GM19240 (cell line): ENCODE measurements around the gene CTNNBL1.

ENCODE experiments used
- DNase-seq: peaks from one replicate; pipeline ENCODE4 v3.0.0; 2011; ENCODE audit warnings: low spot score; ENCODE audit not compliant: insufficient read length

Gene CTNNBL1

DNA sequence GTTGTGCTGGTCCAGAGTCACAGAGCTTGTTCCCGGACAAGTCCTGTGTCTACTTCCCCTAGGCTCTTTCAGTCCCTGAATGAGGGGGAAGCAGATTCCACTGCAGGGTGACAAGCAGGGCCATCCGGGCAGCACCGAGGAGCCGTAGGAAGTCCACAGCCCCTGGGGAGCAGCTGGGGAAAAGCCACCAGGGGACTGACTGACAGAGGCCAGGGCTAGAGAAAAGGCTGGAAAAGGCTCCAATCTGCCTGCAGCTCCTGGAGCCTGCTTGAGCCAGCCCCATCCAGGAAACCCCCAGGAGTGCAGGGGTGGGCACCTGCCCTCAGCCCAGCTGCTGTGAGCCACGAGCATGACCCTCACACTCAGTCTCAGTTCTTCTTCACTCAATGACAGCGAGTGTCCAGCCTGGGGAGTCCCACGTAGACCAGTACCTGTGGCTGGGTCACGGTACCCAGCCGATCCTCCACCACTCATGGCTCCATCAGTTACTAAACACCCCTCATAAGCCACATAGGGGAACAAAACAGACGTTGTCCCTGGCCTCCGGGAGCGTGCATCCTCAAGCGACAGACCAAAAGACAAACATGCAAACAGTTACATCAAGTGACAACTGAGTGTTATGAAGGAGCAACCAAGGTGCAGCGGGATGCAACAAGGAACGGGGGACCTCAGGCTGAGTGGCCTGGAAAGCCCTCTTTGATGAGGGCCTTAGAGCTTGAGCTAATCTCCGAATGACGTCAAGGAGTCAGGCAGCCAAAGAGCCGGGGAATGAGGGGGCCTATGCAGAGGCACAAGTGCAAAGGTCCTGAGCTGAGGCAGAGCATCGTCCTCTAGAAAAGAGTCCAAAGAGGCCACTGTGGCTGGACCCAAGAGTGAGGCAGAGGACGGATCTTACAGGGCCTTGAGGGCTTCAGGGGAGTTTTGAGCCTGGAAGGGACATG lies 184.3 kb downstream of the CTNNBL1 start:
- DNase-seq: no peak

DNA sequence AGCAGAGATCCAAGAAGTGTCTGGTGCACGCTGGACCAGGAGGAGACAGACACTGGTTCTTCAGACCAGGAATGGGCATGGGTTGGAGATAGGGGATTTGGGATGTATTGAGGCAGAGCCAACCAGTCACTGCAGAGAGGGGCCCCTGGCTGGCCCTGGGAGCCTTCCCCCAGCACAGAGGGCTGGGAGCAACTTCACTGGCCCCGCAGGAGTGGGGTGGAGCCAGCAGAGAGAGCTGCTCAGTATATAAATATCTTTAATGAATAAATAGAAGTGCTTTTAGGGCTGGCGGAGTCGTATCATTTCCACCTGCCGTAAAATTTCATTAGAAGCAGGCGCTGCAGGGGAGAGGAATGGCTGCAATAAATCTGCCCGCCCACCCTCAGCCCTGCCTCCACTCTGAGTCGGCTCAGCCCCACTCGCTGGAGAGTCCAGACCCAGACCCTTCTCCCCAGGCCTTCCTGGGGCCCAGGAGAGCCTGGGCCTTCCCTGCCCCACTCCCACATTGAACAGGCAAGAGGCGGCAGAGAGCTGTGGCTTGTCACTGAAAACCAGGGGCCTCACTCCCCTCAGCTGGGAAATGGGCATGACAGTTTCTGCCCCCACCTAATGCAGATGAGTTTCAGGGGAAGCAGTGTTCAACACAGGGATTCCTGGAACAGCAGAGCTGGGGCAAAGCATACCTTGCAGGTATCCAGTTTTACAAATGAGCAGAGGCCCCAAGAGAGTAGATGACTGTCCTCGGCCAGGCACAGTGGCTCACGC lies 185.2 kb downstream of the CTNNBL1 start:
- DNase-seq: no peak

DNA sequence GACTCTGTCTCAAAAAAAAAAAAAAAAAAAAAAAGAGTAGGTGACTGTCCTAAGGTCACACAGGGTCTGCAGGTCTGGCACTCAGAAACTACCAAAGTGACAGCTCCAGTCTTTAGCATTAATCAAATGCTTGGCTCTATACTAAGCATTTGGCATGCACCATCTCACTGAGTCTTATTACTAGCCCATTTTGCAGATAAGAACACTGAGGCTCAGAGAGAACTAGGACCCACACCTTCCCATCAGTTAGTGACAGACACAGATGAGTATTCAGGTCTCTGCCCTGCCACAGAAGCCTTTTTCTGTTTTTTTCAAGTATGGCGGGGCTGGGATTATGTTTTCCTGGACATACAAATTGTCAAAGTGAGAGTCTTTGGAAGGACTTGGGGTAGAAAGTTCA lies 186.0 kb downstream of the CTNNBL1 start:
- DNase-seq: no peak

DNA sequence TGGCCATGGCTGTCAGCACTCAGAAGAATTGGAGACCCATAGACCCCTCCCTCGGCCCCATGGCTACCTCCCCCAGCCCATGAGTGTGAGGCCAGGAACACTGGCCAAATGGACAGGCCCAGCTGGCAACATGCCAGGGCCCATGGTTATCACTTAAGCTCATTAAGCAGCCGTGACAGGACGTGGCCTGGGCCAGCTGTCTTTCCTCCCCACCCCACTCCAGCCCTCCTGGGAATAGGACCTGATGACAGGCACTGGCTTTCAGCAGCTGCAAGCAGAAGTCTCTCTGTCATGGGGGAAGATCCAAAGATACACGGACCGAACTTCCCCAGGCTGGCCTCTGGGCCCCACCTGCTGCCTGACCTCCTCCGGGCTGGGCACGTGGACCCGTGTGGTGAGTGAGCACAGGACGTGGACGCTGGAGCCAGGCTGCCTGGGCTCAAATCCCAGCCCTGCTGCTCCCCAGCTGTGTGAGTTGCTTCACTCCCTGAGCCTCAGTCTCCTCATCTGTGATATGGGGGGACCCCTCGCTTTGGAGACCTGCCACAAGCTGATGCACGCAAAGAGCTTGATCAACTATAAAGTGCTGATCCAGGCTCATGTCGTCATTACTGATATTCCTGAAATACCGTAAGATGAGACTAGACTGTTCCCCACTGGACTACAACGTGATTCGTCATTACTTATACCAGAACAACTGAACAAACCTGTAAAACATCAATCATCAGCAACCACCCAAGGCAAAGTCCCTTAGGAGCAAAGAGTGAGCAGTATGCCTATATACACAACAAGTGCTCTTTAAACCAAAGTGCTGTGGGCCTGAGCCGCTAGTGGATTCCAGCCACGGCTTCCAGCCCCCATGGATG lies 187.1 kb downstream of the CTNNBL1 start:
- DNase-seq: no peak

DNA sequence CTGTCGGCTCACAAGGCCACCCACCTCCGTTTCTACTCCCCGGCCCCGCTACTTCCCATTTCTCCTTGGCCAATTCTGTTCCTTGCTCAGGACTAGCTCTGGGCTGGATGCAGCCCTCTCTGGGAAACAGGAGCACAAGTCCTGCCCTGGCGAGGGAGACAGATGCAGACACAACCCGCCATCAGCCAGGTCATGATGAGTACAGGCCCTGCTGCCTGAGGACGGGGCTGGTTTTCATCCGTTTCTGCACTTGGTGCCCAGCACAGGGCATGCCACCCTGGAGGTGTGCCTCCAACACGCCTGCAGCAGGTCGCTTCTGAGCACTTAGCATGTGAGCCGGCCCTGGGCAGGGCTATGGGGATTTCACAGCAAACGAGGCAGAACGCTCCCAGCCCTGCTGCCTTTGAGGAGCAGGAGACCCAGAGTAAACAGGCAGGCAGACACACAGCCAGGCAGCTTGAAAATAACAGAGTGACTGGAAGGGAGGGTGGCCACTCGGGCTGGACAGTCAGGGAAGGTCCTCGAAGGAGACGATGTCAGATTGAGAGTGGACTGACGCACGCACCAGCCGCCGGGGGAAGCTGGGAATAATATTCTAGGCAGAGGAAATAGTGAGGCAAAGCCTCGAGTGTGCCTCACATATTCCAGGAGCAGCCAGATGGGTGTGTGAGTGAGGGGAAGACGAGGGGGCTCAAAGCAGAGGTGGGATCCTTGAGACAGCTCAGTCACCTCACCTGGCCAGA lies 187.9 kb downstream of the CTNNBL1 start:
- no peak for DNase-seq

DNA sequence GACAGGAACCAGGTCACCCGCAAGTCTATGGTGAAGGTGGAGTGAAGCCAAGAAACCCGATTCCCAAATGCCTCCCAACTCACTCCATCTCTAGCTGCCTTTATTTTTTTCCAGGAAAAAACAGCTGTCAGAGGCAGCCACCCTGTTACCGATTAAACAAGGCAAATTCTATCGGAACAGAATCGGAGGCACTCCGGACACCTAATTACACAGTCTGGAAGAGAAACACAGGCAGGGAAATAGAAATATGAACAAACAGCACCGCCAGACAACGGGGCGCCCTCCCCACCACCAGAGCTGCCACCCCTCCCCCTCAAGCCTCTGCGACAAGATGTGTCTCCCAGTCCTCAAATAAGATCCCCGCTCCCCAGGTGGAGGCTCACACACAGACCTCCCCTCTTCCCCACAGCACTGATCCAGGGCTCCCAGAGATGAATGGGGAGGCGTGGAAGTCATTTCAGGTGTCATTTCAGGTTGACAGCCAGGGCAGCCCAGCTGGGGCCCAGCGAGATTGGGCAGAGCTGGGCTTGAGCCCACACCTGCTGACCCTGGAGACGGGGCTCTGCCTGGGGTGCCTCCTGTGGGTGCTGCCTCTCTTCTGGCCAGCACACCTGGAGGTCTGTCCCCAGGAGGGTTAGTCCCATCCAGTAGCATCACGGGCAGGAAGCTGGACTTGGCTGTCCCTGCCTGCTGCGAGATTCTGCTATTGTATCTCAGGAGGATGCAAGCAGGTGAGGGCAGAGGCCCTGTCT lies 189.3 kb downstream of the CTNNBL1 start:
- DNase-seq: no peak

DNA sequence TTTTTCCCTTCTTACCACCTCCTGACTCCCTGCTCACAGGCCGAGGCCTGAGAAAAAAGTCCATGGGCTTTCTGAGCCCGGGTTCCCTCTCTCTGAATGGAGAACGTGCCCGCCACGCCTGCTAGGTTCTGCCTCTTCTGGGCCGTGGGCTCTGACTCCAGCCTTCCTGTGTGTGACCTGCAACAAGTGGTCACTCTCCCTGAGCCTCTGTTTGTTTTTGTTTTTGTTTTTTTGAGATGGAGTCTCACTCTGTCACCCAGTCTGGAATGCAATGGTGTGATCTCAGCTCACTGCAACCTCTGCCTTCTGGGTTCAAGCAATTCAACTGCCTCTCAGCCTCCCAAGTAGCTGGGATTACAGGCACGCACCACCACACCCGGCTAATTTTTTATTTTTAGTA lies 191.2 kb downstream of the CTNNBL1 start:
- no peak for DNase-seq

DNA sequence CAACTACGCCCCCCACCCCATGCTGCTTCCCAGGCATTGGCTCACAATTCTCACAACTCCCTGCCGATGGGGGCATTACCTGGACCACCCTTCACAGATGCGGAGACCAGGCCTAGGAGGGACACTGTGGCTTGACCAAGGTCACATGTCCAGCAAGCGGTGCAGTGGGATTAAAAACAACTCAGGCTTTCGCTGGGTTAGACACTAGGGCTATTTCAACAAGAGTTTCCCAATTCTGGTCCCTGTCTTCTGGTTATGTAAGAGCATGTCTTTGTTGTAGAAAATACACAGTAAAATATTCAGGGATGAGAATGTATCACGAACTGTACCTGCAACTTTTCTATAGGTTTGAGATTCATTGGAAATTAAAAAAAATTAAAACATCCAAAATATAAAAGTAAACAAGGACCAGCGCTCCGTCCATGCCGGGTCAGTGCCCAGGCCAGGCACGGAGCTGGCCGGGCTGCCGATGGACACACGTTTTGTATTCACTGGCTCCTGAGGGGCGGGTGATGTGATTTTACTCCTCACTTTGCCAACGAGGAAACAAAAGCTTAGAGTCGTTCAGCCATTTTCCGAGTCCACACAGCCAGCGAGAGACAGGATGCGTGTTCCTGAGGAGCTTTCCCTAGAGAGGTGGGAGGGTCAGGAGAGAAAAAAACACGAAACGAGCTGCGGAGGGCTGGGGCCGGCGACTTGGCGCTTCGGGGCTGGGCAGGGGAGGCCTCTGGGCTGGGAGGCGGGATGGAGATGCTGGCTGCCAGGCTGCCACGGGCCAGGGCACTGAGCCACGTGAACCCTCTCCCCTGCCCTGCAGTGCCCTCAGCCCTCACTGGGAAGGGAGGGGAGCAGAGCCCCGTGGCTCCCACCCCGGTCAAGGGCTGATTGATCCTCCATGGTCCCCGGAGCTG lies 192.0 kb downstream of the CTNNBL1 start:
- DNase-seq: no peak

DNA sequence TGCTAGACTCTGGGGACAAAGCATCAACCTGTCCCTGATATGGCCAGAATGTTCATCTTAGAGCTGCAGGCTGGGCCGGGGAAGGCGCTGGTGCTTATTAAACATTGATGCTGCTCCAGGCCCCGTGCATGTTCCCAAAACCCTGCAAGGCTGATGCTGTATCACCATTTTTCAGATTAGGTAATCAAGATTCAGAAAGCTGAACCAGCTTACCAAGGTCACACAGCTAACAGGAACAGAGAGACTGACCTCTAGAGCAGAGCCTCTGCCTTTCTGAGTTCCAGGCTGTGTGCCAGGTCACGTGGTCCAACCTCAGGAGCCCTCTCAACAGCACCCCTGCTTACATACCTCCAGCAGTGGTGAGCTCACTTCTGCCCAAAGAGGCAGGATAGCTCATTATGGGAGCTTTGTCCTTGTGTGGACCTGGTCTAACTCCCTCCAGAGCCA lies 193.0 kb downstream of the CTNNBL1 start:
- DNase-seq: no peak

DNA sequence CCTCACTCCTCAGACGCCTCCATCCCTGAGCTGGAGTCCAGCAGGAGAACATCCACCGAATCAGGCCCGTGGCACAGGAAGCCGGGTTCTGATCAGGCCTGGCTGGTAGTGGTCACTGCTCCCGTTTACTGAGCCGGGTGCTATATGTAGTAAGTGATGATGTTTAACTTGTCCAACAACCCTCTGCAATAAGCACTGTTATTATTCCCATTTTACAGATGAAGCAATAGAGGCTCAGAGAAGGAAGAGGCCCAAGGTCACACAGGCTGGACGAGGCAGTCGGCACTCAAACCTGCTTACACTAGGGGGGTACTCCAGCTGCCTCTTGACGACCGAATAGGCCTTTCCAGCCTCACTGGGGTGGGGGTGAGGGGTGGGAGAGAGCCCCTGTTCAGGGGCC lies 194.8 kb downstream of the CTNNBL1 start:
- DNase-seq: no peak

DNA sequence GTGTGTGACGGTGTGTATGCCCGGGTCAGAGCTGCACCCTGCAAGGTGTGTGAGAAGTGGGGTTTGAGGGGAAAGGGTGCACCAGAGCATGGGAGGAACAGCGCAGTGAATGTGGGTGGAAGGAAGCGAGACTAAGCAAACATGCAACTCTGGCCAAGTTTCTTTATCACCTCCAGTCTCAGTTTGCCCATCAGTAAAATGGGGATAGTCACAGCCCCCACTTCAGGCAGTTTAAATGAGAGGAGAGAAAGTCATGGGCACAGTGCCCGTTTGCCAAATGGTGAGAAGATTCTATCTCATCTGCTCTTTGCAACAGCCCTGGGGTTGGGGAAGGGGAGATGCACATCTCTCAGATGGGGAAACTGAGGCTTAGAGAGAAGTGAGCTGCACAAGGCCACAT lies 196.3 kb downstream of the CTNNBL1 start:
- no peak for DNase-seq

DNA sequence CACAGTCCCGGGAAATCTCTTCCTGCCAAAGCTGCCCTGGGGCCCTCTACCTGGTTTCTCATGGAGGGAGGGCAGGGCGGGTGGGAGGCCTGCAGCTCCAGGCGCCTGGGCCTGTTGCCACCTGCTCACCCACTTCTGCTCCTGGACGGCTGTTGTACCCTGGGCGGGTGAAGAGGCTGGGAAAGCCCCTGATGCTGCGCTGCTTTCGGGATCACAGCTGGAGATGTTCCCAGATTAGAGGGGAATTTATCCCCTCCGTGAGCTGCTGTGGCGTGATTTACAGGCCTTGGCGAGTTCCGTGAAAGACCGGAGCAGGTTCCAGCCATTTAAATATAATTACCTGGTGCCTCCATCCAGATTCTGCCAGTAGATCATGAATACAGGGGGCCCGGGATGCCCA lies 196.8 kb downstream of the CTNNBL1 start:
- DNase-seq: no peak

DNA sequence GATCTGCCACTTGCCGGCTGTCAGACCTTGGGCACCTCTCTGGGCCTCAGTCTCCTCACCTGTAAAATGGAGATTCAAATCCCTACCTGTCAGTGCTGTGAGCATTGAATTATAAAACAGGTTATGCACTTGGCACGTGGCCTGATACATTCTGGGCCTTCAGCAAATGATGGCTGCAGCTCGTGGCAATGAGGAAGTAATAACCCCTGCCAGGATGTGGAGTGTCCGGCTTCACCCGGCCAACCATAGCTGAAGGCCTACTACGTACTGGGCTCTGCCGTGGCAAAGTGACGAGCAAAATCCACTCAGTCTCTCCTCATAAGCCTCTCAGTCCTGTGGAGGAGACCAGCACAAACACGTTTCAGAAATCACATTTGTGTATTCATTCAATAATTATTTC lies 198.2 kb downstream of the CTNNBL1 start:
- DNase-seq: no peak

DNA sequence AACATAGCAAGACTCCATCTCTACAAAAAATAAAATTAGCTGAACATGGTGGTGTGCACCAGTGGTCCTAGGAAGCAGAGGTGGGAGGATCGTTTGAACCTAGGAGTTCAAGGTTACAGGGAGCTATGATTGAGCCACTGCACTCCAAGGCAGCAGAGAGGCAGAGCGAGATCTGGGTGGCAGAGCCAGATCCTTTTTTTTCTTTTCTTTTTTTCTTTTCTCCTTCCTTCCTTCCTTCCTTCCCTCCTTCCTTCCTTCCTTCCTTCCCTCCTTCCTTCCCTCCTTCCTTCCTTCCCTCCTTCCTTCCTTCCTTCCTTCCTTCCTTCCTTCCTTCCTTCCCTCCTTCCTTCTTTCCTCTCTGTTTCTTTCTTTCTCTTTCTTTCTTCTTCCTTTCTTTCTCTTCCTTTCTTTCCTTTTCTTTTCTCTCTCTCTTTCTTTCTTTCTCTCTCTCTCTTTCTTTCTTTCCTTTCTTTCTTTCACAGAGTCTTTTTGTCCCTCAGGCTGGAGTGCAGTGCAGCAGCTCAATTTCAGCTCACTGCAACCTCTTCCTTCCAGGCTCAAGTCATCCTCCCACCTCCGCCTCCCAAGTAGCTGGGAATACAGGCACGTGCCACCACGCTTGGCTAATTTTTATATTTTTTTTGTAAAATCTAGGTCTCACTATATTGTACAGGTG lies 199.9 kb downstream of the CTNNBL1 start:
- DNase-seq: no peak

DNA sequence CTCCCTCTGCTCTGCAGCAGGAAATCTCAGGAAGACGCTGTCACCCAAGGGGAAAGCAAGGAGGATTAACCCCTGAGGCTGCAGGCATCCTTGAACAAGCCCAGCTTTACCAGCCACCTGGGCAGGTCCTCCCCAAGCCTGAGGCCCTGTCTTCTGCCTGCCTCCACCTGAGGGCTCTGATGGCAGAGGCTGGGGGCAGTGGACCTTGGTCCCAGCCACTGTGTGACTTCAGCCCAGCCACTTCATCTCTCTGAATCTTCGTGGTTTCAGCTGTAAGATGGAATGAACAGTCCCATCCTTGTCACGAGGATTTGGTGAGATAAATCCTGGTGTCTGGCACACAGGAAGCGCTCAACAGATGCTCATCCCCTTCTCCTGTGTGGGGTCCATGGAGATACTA lies 200.6 kb downstream of the CTNNBL1 start:
- no peak for DNase-seq

DNA sequence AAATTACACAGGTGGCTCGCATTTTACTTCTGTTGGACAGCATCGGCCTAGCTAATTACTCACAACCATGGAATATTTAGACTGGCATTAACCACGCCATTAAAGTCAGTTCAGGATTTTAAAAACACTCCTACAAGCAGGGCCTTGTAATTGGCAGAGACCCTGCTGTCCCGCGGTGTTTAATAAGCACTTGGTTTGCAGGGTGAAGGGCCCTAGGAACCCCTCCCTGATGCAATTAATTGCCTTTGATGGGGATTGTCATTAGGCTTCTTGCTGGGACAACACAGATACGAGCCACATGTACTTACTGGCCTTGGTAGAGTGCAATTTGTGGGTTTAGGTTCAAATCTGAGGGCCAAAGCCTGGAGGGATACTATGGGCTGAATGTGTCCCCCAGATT lies 201.3 kb downstream of the CTNNBL1 start:
- no peak for DNase-seq

DNA sequence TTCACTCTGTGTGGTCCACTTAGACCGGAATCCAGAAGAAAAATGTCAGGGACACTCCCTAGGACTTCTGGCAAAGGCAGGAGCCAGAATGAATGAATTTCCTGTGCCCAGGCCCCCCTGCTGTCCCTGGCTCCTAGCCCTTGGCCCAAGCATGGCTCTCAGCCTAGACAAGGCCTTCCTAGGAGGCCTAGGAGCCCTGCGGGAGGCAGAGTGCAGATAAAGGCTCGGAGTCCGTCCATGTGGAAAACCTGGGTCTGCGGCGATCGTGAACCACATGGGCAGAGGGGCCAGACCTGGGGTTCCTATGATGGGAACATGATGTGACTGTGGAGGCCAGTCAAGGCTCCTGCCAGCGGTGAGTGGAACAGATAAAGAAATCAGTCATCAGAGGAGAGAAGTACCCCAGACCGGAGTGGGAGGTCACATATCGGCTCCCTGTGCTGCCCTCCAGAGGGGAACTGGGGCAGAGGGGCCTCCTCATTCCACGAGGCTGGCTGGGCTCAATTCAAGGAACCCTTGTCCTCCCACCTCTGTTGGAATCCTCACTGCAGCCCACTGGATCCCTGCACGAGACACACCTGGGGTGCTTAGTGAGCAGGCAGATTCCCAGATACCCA lies 203.2 kb downstream of the CTNNBL1 start:
- DNase-seq: no peak
